ENCODE results near the gene TSPAN5. TPM values are rescaled to one million over a fixed set of nuclear protein-coding genes. Genes with fewer than 3 reads are reported as not detected.

Gene TSPAN5
- polyA plus RNA-seq, 1 donor from 2014 or later, result 18.8 TPM

DNA sequence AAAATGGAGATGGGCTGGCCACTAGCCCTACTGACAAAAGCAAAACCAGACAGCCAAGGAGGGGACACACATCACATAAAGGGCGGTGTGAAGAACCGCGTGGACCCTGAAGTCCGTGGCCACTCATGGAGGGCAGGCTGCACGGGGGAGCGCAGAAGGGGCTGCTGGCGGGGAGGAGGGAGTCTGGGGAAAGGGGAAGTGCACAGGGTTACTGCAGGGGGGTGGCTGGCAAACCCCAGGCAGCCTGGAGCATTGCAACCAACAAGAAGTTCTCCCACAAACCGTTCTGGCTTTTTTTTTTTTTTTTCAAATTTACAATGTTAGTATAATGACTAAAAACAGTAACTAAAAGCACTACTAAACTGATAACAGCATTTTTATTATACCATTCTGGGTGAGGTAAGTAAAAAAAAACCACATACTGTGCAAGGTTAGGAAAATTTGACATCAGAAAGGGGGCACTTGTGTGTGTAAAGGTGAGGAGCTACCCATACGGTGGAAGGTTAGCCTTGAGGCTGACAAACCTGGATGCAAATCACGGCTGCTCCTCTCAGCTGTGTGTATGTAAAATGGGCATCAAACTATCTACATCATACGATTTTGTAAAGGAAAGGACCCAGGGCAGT lies 87.1 kb downstream of the TSPAN5 start:
- Histone ChIP-seq H3K9me2 (ENCODE audit: insufficient read depth, low read length) (no peaks in the 10 kb centered on the region), H4K20me1 (ENCODE audit: insufficient read depth) (no peaks in the 10 kb centered on the region), H3K27me3 (ENCODE audit: insufficient read depth, low read depth, low read length) (no peaks in the 10 kb centered on the region), H3K4me2 (ENCODE audit: low read length) (no peak overlapping the region), H3K79me2 (replicated peaks; ENCODE audit: insufficient read depth, low read length) (no peaks in the 10 kb centered on the region), H2AFZ (ENCODE audit: low read depth, low read length) (no peak overlapping the region), H3F3A (ENCODE audit: insufficient read depth, low read length, poor library complexity, severe bottlenecking) (no peaks in the 10 kb centered on the region), H3K9ac (ENCODE audit: low read length) (no peak overlapping the region), H3K9me3 (ENCODE audit: low read length) (no peaks in the 10 kb centered on the region), H3K4me3 (ENCODE audit: low read length) (no peak overlapping the region), H3K36me3 (ENCODE audit: insufficient read depth, low read length) (no peaks in the 10 kb centered on the region), H3K27ac (ENCODE audit: low read length) (no peak overlapping the region)
- TF ChIP-seq SMC3 (conservative IDR thresholded peaks at IDR 0.05; ENCODE audit: poor library complexity), result no peak
- TF ChIP-seq, protein P1, sequence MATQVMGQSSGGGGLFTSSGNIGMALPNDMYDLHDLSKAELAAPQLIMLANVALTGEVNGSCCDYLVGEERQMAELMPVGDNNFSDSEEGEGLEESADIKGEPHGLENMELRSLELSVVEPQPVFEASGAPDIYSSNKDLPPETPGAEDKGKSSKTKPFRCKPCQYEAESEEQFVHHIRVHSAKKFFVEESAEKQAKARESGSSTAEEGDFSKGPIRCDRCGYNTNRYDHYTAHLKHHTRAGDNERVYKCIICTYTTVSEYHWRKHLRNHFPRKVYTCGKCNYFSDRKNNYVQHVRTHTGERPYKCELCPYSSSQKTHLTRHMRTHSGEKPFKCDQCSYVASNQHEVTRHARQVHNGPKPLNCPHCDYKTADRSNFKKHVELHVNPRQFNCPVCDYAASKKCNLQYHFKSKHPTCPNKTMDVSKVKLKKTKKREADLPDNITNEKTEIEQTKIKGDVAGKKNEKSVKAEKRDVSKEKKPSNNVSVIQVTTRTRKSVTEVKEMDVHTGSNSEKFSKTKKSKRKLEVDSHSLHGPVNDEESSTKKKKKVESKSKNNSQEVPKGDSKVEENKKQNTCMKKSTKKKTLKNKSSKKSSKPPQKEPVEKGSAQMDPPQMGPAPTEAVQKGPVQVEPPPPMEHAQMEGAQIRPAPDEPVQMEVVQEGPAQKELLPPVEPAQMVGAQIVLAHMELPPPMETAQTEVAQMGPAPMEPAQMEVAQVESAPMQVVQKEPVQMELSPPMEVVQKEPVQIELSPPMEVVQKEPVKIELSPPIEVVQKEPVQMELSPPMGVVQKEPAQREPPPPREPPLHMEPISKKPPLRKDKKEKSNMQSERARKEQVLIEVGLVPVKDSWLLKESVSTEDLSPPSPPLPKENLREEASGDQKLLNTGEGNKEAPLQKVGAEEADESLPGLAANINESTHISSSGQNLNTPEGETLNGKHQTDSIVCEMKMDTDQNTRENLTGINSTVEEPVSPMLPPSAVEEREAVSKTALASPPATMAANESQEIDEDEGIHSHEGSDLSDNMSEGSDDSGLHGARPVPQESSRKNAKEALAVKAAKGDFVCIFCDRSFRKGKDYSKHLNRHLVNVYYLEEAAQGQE (IDR thresholded peaks at IDR 0.05; ENCODE audit: borderline replicate concordance), result no peak
- TF ChIP-seq EP300 (conservative IDR thresholded peaks at IDR 0.05; ENCODE audit: poor library complexity, severe bottlenecking), result no peak
- TF ChIP-seq TAF1 (IDR thresholded peaks at IDR 0.05; ENCODE audit: low read depth), result no peak
- no peak for TF ChIP-seq EZH2 (IDR thresholded peaks at IDR 0.05; ENCODE audit: borderline replicate concordance, insufficient read depth, low read length, poor library complexity, severe bottlenecking)
- TF ChIP-seq CTCF (IDR thresholded peaks at IDR 0.05; ENCODE audit: poor library complexity, severe bottlenecking), result no peak
- TF ChIP-seq RAD21 (conservative IDR thresholded peaks at IDR 0.05), result no peak
- no peak for TF ChIP-seq MXI1 (conservative IDR thresholded peaks at IDR 0.05; ENCODE audit: poor library complexity, severe bottlenecking)
- TF ChIP-seq POLR2AphosphoS5 (IDR thresholded peaks at IDR 0.05), result no peak

DNA sequence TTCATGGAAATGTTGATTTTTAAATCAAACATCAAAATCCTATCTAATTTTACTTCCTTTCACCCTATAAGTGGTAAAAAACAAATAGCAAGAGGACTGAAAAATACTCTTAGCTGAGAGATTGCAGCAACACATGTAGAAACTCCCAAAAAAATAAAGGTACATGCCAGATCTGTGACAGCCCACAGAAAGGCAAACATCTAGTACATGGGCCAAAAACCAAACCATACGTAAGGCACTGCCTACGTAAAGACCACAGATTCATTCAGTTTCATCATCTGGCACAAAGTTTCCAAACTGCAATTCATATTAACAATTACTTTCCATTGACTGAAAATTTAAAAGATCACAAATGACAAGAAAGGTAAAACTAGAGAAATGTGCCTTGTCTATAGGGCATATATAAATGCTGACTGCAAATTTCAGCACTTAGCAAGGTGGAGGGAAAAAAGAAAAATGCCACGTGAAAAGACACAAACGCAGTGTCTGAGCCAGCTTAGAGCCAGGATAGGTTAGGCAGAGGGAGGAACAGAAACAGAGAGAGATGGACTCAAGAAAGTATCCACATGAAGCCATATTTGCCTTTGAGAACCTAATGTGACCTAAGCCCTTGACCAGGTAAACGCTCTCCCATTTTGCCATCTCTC lies 88.1 kb downstream of the TSPAN5 start:
- Histone ChIP-seq H2AFZ (ENCODE audit: low read depth, low read length) (no peak overlapping the region), H3K9me3 (ENCODE audit: low read length) (no peaks in the 10 kb centered on the region), H3K27ac (ENCODE audit: low read length) (no peak overlapping the region), H3K4me2 (ENCODE audit: low read length) (no peak overlapping the region), H3F3A (ENCODE audit: insufficient read depth, low read length, poor library complexity, severe bottlenecking) (no peaks in the 10 kb centered on the region), H3K4me3 (ENCODE audit: low read length) (no peak overlapping the region), H3K9me2 (ENCODE audit: insufficient read depth, low read length) (no peaks in the 10 kb centered on the region), H3K27me3 (ENCODE audit: insufficient read depth, low read depth, low read length) (no peaks in the 10 kb centered on the region), H3K79me2 (replicated peaks; ENCODE audit: insufficient read depth, low read length) (no peaks in the 10 kb centered on the region), H4K20me1 (ENCODE audit: insufficient read depth) (no peaks in the 10 kb centered on the region), H3K36me3 (ENCODE audit: insufficient read depth, low read length) (no peaks in the 10 kb centered on the region), H3K9ac (ENCODE audit: low read length) (no peak overlapping the region)
- no peak for TF ChIP-seq MXI1 (conservative IDR thresholded peaks at IDR 0.05; ENCODE audit: poor library complexity, severe bottlenecking)
- no peak for TF ChIP-seq EZH2 (IDR thresholded peaks at IDR 0.05; ENCODE audit: borderline replicate concordance, insufficient read depth, low read length, poor library complexity, severe bottlenecking)
- no peak for TF ChIP-seq SMC3 (conservative IDR thresholded peaks at IDR 0.05; ENCODE audit: poor library complexity)
- TF ChIP-seq RAD21 (conservative IDR thresholded peaks at IDR 0.05), result no peak
- TF ChIP-seq CTCF (IDR thresholded peaks at IDR 0.05; ENCODE audit: poor library complexity, severe bottlenecking), result no peak

Measured in neural cell (in vitro differentiated cells).